ENCODE results near the gene BARX2. TPM values are rescaled to one million over a fixed set of nuclear protein-coding genes. Genes with fewer than 3 reads are reported as not detected.

The BARX2 gene
- total and polyA plus RNA-seq, 2 donors: 0.14 to 2.9 TPM

- no peaks in the 10 kb centered on the region for H3K4me1 ChIP-seq (ENCODE audit: control insufficient read depth in 2 of 2, insufficient read depth in 2 of 2, low read length in 2 of 2)
- H3K27me3 ChIP-seq (ENCODE audit: control insufficient read depth in 2 of 2, insufficient read depth in 1 of 2, low read length in 1 of 2): peaks cover 8 to 36% of the 10 kb centered on the region in 2 donors
- 90% methylated on average over 7 of the region's 7 CpGs for WGBS
- H3K4me3 ChIP-seq (ENCODE audit: low read length in 2 of 2): no peak overlapping the region
- H3K36me3 ChIP-seq (ENCODE audit: control insufficient read depth in 2 of 2, insufficient read depth in 2 of 2, low read length in 1 of 2): no peaks in the 10 kb centered on the region
- no peak for DNase-seq (ENCODE audit: low read depth in 6 of 9, low spot score in 9 of 9)
- H3K9me3 ChIP-seq (ENCODE audit: control insufficient read depth in 2 of 2, insufficient read depth in 1 of 2, low read length in 1 of 2): no peaks in the 10 kb centered on the region
- no peak overlapping the region for H3K27ac ChIP-seq (ENCODE audit: low read depth in 1 of 2, low read length in 1 of 2)
Measured at GRCh38 chr11:129382583-129382982, 6.9 kb downstream of the BARX2 start.

- H3K4me3 ChIP-seq (ENCODE audit: low read length in 2 of 2): no peak overlapping the region
- no peaks in the 10 kb centered on the region for H3K9me3 ChIP-seq (ENCODE audit: control insufficient read depth in 2 of 2, insufficient read depth in 1 of 2, low read length in 1 of 2)
- peaks cover 4 to 32% of the 10 kb centered on the region in 2 donors for H3K27me3 ChIP-seq (ENCODE audit: control insufficient read depth in 2 of 2, insufficient read depth in 1 of 2, low read length in 1 of 2)
- no peaks in the 10 kb centered on the region for H3K36me3 ChIP-seq (ENCODE audit: control insufficient read depth in 2 of 2, insufficient read depth in 2 of 2, low read length in 1 of 2)
- no peak overlapping the region for H3K27ac ChIP-seq (ENCODE audit: low read depth in 1 of 2, low read length in 1 of 2)
- 81% methylated on average over 3 of the region's 3 CpGs for WGBS
- DNase-seq (ENCODE audit: low read depth in 6 of 9, low spot score in 9 of 9): no peak
- no peaks in the 10 kb centered on the region for H3K4me1 ChIP-seq (ENCODE audit: control insufficient read depth in 2 of 2, insufficient read depth in 2 of 2, low read length in 2 of 2)
Measured at GRCh38 chr11:129383060-129383459, 7.4 kb downstream of the BARX2 start.

- Histone ChIP-seq H3K36me3 (ENCODE audit: control insufficient read depth in 2 of 2, insufficient read depth in 2 of 2, low read length in 1 of 2) (no peaks in the 10 kb centered on the region), H3K4me3 (ENCODE audit: low read length in 2 of 2) (no peak overlapping the region), H3K27ac (ENCODE audit: low read depth in 1 of 2, low read length in 1 of 2) (no peak overlapping the region), H3K27me3 (ENCODE audit: control insufficient read depth in 2 of 2, insufficient read depth in 1 of 2, low read length in 1 of 2) (peaks cover 2 to 30% of the 10 kb centered on the region in 2 donors), H3K4me1 (ENCODE audit: control insufficient read depth in 2 of 2, insufficient read depth in 2 of 2, low read length in 2 of 2) (no peaks in the 10 kb centered on the region), H3K9me3 (ENCODE audit: control insufficient read depth in 2 of 2, insufficient read depth in 1 of 2, low read length in 1 of 2) (no peaks in the 10 kb centered on the region)
- WGBS: 93% methylated on average over 5 of the region's 5 CpGs
- DNase-seq (ENCODE audit: low read depth in 6 of 9, low spot score in 9 of 9): no peak
Measured at GRCh38 chr11:129383502-129383901, 7.9 kb downstream of the BARX2 start.

GRCh38 chr11:129384415-129384814 lies 8.8 kb downstream of the BARX2 start:
- Histone ChIP-seq H3K27ac (ENCODE audit: low read depth in 1 of 2, low read length in 1 of 2) (no peak overlapping the region), H3K4me3 (ENCODE audit: low read length in 2 of 2) (no peak overlapping the region), H3K27me3 (ENCODE audit: control insufficient read depth in 2 of 2, insufficient read depth in 1 of 2, low read length in 1 of 2) (peaks cover 2 to 24% of the 10 kb centered on the region in 2 donors), H3K9me3 (ENCODE audit: control insufficient read depth in 2 of 2, insufficient read depth in 1 of 2, low read length in 1 of 2) (no peaks in the 10 kb centered on the region), H3K4me1 (ENCODE audit: control insufficient read depth in 2 of 2, insufficient read depth in 2 of 2, low read length in 2 of 2) (no peaks in the 10 kb centered on the region), H3K36me3 (ENCODE audit: control insufficient read depth in 2 of 2, insufficient read depth in 2 of 2, low read length in 1 of 2) (no peaks in the 10 kb centered on the region)
- DNase-seq (ENCODE audit: low read depth in 6 of 9, low spot score in 9 of 9): no peak
- 83% methylated on average over 3 of the region's 3 CpGs for WGBS

- no peak for DNase-seq (ENCODE audit: low read depth in 6 of 9, low spot score in 9 of 9)
- no peaks in the 10 kb centered on the region for H3K4me1 ChIP-seq (ENCODE audit: control insufficient read depth in 2 of 2, insufficient read depth in 2 of 2, low read length in 2 of 2)
- peaks cover 0 to 18% of the 10 kb centered on the region in 2 donors for H3K27me3 ChIP-seq (ENCODE audit: control insufficient read depth in 2 of 2, insufficient read depth in 1 of 2, low read length in 1 of 2)
- no peak overlapping the region for H3K27ac ChIP-seq (ENCODE audit: low read depth in 1 of 2, low read length in 1 of 2)
- no peaks in the 10 kb centered on the region for H3K9me3 ChIP-seq (ENCODE audit: control insufficient read depth in 2 of 2, insufficient read depth in 1 of 2, low read length in 1 of 2)
- H3K4me3 ChIP-seq (ENCODE audit: low read length in 2 of 2): no peak overlapping the region
- H3K36me3 ChIP-seq (ENCODE audit: control insufficient read depth in 2 of 2, insufficient read depth in 2 of 2, low read length in 1 of 2): no peaks in the 10 kb centered on the region
- 86% methylated on average over 2 of the region's 2 CpGs for WGBS
Measured at GRCh38 chr11:129385801-129386200, 10.2 kb downstream of the BARX2 start.

GRCh38 chr11:129386795-129387397 lies 11.2 kb downstream of the BARX2 start:
- Histone ChIP-seq H3K27ac (ENCODE audit: low read depth in 1 of 2, low read length in 1 of 2) (no peak overlapping the region), H3K4me3 (ENCODE audit: low read length in 2 of 2) (no peak overlapping the region), H3K27me3 (ENCODE audit: control insufficient read depth in 2 of 2, insufficient read depth in 1 of 2, low read length in 1 of 2) (peaks cover 0 to 15% of the 10 kb centered on the region in 2 donors), H3K36me3 (ENCODE audit: control insufficient read depth in 2 of 2, insufficient read depth in 2 of 2, low read length in 1 of 2) (no peaks in the 10 kb centered on the region), H3K4me1 (ENCODE audit: control insufficient read depth in 2 of 2, insufficient read depth in 2 of 2, low read length in 2 of 2) (no peaks in the 10 kb centered on the region), H3K9me3 (ENCODE audit: control insufficient read depth in 2 of 2, insufficient read depth in 1 of 2, low read length in 1 of 2) (no peaks in the 10 kb centered on the region)
- DNase-seq (ENCODE audit: low read depth in 6 of 9, low spot score in 9 of 9): no peak
- WGBS: 66% methylated on average over 11 of the region's 11 CpGs

GRCh38 chr11:129387434-129387833 lies 11.8 kb downstream of the BARX2 start:
- no peak for DNase-seq (ENCODE audit: low read depth in 6 of 9, low spot score in 9 of 9)
- H3K27me3 ChIP-seq (ENCODE audit: control insufficient read depth in 2 of 2, insufficient read depth in 1 of 2, low read length in 1 of 2): peaks cover 0 to 13% of the 10 kb centered on the region in 2 donors
- H3K4me3 ChIP-seq (ENCODE audit: low read length in 2 of 2): no peak overlapping the region
- WGBS: 92% methylated on average over 1 of the region's 1 CpG
- H3K4me1 ChIP-seq (ENCODE audit: control insufficient read depth in 2 of 2, insufficient read depth in 2 of 2, low read length in 2 of 2): no peaks in the 10 kb centered on the region
- no peaks in the 10 kb centered on the region for H3K9me3 ChIP-seq (ENCODE audit: control insufficient read depth in 2 of 2, insufficient read depth in 1 of 2, low read length in 1 of 2)
- no peak overlapping the region for H3K27ac ChIP-seq (ENCODE audit: low read depth in 1 of 2, low read length in 1 of 2)
- no peaks in the 10 kb centered on the region for H3K36me3 ChIP-seq (ENCODE audit: control insufficient read depth in 2 of 2, insufficient read depth in 2 of 2, low read length in 1 of 2)

GRCh38 chr11:129388824-129389223 lies 13.2 kb downstream of the BARX2 start:
- DNase-seq (ENCODE audit: low read depth in 6 of 9, low spot score in 9 of 9): no peak
- Histone ChIP-seq H3K4me3 (ENCODE audit: low read length in 2 of 2) (no peak overlapping the region), H3K4me1 (ENCODE audit: control insufficient read depth in 2 of 2, insufficient read depth in 2 of 2, low read length in 2 of 2) (no peaks in the 10 kb centered on the region), H3K9me3 (ENCODE audit: control insufficient read depth in 2 of 2, insufficient read depth in 1 of 2, low read length in 1 of 2) (no peaks in the 10 kb centered on the region), H3K27ac (ENCODE audit: low read depth in 1 of 2, low read length in 1 of 2) (no peak overlapping the region), H3K27me3 (ENCODE audit: control insufficient read depth in 2 of 2, insufficient read depth in 1 of 2, low read length in 1 of 2) (peaks cover 0 to 10% of the 10 kb centered on the region in 2 donors), H3K36me3 (ENCODE audit: control insufficient read depth in 2 of 2, insufficient read depth in 2 of 2, low read length in 1 of 2) (no peaks in the 10 kb centered on the region)
- 89% methylated on average over 2 of the region's 2 CpGs for WGBS

- H3K4me1 ChIP-seq (ENCODE audit: control insufficient read depth in 2 of 2, insufficient read depth in 2 of 2, low read length in 2 of 2): no peaks in the 10 kb centered on the region
- H3K27me3 ChIP-seq (ENCODE audit: control insufficient read depth in 2 of 2, insufficient read depth in 1 of 2, low read length in 1 of 2): peaks cover 0 to 9% of the 10 kb centered on the region in 2 donors
- 89% methylated on average over 4 of the region's 4 CpGs for WGBS
- H3K4me3 ChIP-seq (ENCODE audit: low read length in 2 of 2): no peak overlapping the region
- H3K27ac ChIP-seq (ENCODE audit: low read depth in 1 of 2, low read length in 1 of 2): no peak overlapping the region
- H3K36me3 ChIP-seq (ENCODE audit: control insufficient read depth in 2 of 2, insufficient read depth in 2 of 2, low read length in 1 of 2): no peaks in the 10 kb centered on the region
- DNase-seq (ENCODE audit: low read depth in 6 of 9, low spot score in 9 of 9): no peak
- no peaks in the 10 kb centered on the region for H3K9me3 ChIP-seq (ENCODE audit: control insufficient read depth in 2 of 2, insufficient read depth in 1 of 2, low read length in 1 of 2)
Measured at GRCh38 chr11:129390303-129390821, 14.7 kb downstream of the BARX2 start.

Measured in thymus (tissue), 11 donors.